ENCODE data around the gene TTC34.
"Not testable (repeated sequence)": the region's sequence is repeated elsewhere in the genome, so short reads cannot be mapped to it uniquely, and the experiment has no call there.

TTC34 gene

GRCh38 chr1:2652926-2653571, 148.4 kb downstream of the TTC34 start:
- not testable (repeated sequence) for H4K20me1 ChIP-seq (ENCODE audit: insufficient read depth, low read length, poor library complexity, severe bottlenecking); H3K79me2 ChIP-seq (ENCODE audit: insufficient read depth, low read length)
- H3K9me3 ChIP-seq (ENCODE audit: insufficient read depth, low read depth, low read length), result peaks cover 44% of the 10 kb centered on the region; the same call in 1 of the 2 replicates

GRCh38 chr1:2652152-2652925, 149.2 kb downstream of the TTC34 start:
- H3K9me2 ChIP-seq (replicated peaks; ENCODE audit: low read depth, low read length); H4K20me1 ChIP-seq (ENCODE audit: insufficient read depth, low read length, poor library complexity, severe bottlenecking); H3K27me3 ChIP-seq (ENCODE audit: insufficient read depth, low read length, poor library complexity, severe bottlenecking); H3K9ac ChIP-seq (ENCODE audit: low read depth, low read length, poor library complexity, severe bottlenecking); H2AFZ ChIP-seq (ENCODE audit: low read length); H3K79me2 ChIP-seq (ENCODE audit: insufficient read depth, low read length); H3K36me3 ChIP-seq (ENCODE audit: insufficient read depth, low read length); H3K4me3 ChIP-seq (ENCODE audit: low read length, poor library complexity, severe bottlenecking); H3K4me2 ChIP-seq (ENCODE audit: low read depth, low read length, poor library complexity, severe bottlenecking); H3K4me1 ChIP-seq (ENCODE audit: insufficient read depth, low read length, poor library complexity, severe bottlenecking); H3F3A ChIP-seq (ENCODE audit: low read depth): not testable (repeated sequence)
- H3K9me3 ChIP-seq (ENCODE audit: insufficient read depth, low read depth, low read length), result peaks cover 41% of the 10 kb centered on the region; the same call in 1 of the 2 replicates

More at GRCh38 chr1:2652926-2653571, 148.4 kb downstream of the TTC34 start:
- H3K4me3 ChIP-seq (ENCODE audit: low read length, poor library complexity, severe bottlenecking); H3K27me3 ChIP-seq (ENCODE audit: insufficient read depth, low read length, poor library complexity, severe bottlenecking); H3K36me3 ChIP-seq (ENCODE audit: insufficient read depth, low read length); H2AFZ ChIP-seq (ENCODE audit: low read length); H3K4me1 ChIP-seq (ENCODE audit: insufficient read depth, low read length, poor library complexity, severe bottlenecking); H3K9me2 ChIP-seq (replicated peaks; ENCODE audit: low read depth, low read length); H3K4me2 ChIP-seq (ENCODE audit: low read depth, low read length, poor library complexity, severe bottlenecking); H3F3A ChIP-seq (ENCODE audit: low read depth); H3K9ac ChIP-seq (ENCODE audit: low read depth, low read length, poor library complexity, severe bottlenecking): not testable (repeated sequence)

GRCh38 chr1:2650967-2651645, 150.4 kb downstream of the TTC34 start:
- H2AFZ ChIP-seq (ENCODE audit: low read length), result no peak overlapping the region
- H3F3A ChIP-seq (ENCODE audit: low read depth), result no peaks in the 10 kb centered on the region
- H3K9ac ChIP-seq (ENCODE audit: low read depth, low read length, poor library complexity, severe bottlenecking), result no peak overlapping the region
- no peaks in the 10 kb centered on the region for H3K27me3 ChIP-seq (ENCODE audit: insufficient read depth, low read length, poor library complexity, severe bottlenecking)
- H3K4me3 ChIP-seq (ENCODE audit: low read length, poor library complexity, severe bottlenecking), result no peak overlapping the region
- H3K9me3 ChIP-seq (ENCODE audit: insufficient read depth, low read depth, low read length), result peaks cover 38% of the 10 kb centered on the region; the same call in 1 of the 2 replicates
- H3K36me3 ChIP-seq (ENCODE audit: insufficient read depth, low read length), result no peaks in the 10 kb centered on the region
- no peaks in the 10 kb centered on the region for H3K9me2 ChIP-seq (replicated peaks; ENCODE audit: low read depth, low read length)
- no peaks in the 10 kb centered on the region for H4K20me1 ChIP-seq (ENCODE audit: insufficient read depth, low read length, poor library complexity, severe bottlenecking)
- H3K79me2 ChIP-seq (ENCODE audit: insufficient read depth, low read length), result no peaks in the 10 kb centered on the region
- no peaks in the 10 kb centered on the region for H3K4me1 ChIP-seq (ENCODE audit: insufficient read depth, low read length, poor library complexity, severe bottlenecking)
- TF ChIP-seq CTCF (conservative IDR thresholded peaks at IDR 0.05; ENCODE audit: low read length) (no peak), EZH2phosphoT487 (IDR thresholded peaks at IDR 0.05; ENCODE audit: borderline replicate concordance) (no peak)
- no peak overlapping the region for H3K4me2 ChIP-seq (ENCODE audit: low read depth, low read length, poor library complexity, severe bottlenecking)

GRCh38 chr1:2646837-2647236, 154.7 kb downstream of the TTC34 start:
- no peaks in the 10 kb centered on the region for H3F3A ChIP-seq (ENCODE audit: low read depth)
- H3K9me2 ChIP-seq (replicated peaks; ENCODE audit: low read depth, low read length), result no peaks in the 10 kb centered on the region
- H3K4me2 ChIP-seq (ENCODE audit: low read depth, low read length, poor library complexity, severe bottlenecking), result no peak overlapping the region
- no peak overlapping the region for H2AFZ ChIP-seq (ENCODE audit: low read length)
- no peak overlapping the region for H3K4me3 ChIP-seq (ENCODE audit: low read length, poor library complexity, severe bottlenecking)
- no peak overlapping the region for H3K9ac ChIP-seq (ENCODE audit: low read depth, low read length, poor library complexity, severe bottlenecking)
- peaks cover under 1% of the 10 kb centered on the region for H4K20me1 ChIP-seq (ENCODE audit: insufficient read depth, low read length, poor library complexity, severe bottlenecking)
- no peak for TF ChIP-seq EZH2phosphoT487 (IDR thresholded peaks at IDR 0.05; ENCODE audit: borderline replicate concordance)
- TF ChIP-seq CTCF (conservative IDR thresholded peaks at IDR 0.05; ENCODE audit: low read length), result no peak
- peaks cover 9% of the 10 kb centered on the region; the same call in 1 of the 2 replicates for H3K9me3 ChIP-seq (ENCODE audit: insufficient read depth, low read depth, low read length)
- no peaks in the 10 kb centered on the region for H3K27me3 ChIP-seq (ENCODE audit: insufficient read depth, low read length, poor library complexity, severe bottlenecking)
- H3K36me3 ChIP-seq (ENCODE audit: insufficient read depth, low read length), result no peaks in the 10 kb centered on the region
- H3K4me1 ChIP-seq (ENCODE audit: insufficient read depth, low read length, poor library complexity, severe bottlenecking), result peaks cover 5% of the 10 kb centered on the region
- peaks cover 5% of the 10 kb centered on the region; the same call in 1 of the 2 replicates for H3K79me2 ChIP-seq (ENCODE audit: insufficient read depth, low read length)

All from Loucy (cell line).